Measurements from ENCODE around the gene GCN1.

GCN1 gene

DNA sequence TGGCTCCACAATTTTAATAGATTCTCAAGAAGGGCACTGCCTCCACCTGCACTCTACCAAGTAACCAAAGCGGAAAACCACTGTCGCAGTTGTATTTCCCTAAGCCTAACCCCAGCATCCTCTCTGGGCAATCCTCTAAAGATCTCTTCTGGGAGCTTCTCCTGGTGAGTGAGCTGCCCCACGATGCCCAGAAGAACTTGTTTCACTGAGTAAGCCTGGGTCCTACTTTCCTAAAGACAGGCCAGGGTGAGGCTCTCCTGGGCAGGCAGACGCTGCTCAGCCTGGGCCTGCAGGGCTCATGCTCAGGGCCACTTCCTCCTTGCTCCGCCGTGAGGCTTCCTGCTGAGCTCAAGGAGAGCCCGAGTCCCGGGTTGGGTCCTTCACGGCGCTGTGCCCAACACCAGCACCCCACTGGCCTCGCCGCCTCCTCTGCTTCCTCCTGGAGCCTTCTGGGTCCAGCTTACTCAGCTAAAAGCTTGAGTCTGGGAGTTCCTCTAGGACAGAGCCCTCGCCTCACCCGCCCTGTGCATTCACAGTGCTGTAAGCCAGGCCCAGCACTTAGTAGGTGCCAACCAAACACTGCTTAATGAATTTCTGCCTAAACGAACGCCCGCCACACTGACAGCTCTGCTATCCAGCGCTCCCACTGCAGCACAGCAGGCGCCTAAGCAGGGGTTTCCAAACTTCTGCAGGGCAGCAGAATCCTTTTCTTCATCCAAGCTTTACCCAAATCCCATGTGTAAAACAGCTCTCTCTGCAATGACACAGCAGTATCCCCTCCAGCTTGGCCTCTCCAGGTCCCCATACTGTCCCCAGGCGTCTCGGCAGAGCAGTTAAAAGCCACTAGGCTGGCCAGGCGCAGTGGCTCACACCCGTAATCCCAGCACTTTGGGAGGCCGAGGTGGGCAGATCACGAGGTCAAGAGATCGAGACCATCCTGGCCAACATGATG lies 83.7 kb downstream of the GCN1 start:
- no peak for DNase-seq

DNA sequence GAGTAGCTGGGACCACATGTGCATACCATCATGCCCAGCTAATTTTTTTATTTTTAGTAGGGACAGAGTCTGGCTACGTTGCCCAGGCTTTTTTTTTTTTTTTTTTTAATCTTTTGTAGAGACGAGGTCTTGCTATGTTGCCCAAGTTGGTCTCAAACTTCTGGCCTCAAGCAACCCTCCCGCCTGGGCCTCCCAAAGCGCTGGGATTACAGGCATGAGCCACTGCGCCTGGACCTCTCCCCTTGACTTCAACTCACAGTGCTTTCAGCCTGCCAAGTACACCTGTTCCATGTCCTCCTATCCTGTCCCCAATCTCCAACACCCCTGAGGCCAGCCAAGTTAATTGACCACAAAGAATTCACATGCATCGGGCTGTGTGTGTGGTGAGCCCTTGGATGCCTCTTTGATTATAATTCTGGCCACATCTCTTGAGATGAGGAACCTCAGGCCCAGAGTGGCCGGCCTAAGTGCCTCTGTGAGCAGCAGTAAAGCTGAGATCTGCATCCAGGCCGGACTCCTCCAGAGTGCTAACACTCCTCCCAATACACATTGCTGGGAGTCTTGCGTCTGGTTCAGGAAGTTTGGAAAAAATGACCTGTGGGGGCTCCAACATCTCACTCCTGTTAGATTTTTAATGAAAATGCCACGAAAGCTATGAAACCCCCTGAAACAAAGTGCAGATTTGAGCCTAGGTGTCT lies 84.8 kb downstream of the GCN1 start:
- DNase-seq = no peak

DNA sequence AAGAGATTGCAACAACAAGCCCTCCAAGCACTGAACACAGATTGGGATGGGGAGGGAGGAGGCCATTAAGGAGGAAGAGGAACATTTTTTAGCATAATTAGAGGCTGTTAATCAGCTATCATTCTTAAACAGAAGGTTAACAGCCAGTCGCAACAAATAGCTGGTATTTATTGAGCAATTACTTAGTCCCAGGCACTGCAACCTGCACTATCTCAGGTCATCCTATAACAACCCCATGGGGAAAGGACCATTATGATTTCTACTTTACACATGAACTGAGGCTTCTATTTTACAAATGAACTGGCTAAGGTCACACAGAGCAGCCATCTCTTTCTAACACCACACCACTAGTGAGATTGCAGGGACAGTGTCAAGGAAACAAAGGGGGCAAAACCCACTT lies 88.4 kb downstream of the GCN1 start:
- DNase-seq = no peak

DNA sequence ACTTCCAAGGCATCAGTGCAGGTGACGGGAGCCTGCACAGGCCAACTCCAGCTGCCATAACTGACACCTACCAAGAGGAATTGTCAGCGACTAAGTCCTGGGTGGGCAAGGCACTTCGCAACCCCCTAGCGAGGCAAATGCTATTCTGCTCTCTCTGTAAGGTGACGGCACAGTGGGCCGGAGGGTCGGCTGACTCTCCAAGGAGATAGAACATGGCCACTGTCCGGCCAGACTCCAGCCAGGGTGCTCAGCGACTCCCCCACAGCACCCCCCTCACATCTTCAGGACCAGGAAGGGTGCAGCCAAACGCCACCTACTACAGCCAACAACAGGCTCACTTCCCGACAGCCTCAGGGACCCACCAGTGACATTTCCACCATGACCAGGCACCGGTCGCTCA lies 91.1 kb downstream of the GCN1 start:
- no peak for DNase-seq

DNA sequence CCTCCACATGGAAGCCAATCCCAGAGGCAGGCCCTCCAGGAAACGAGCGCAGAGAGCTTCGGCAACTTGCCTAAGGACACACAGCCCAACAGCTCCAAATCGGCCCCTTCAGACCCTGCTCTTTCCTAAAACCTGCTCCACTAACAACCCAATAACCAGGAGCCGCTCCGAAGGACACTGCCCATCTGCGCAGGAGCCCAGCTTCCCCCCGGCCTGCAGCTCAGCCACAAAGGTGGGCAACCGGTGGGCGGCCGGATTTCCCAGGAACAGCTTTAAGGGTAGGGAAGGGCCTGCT lies 91.5 kb downstream of the GCN1 start:
- no peak for DNase-seq

DNA sequence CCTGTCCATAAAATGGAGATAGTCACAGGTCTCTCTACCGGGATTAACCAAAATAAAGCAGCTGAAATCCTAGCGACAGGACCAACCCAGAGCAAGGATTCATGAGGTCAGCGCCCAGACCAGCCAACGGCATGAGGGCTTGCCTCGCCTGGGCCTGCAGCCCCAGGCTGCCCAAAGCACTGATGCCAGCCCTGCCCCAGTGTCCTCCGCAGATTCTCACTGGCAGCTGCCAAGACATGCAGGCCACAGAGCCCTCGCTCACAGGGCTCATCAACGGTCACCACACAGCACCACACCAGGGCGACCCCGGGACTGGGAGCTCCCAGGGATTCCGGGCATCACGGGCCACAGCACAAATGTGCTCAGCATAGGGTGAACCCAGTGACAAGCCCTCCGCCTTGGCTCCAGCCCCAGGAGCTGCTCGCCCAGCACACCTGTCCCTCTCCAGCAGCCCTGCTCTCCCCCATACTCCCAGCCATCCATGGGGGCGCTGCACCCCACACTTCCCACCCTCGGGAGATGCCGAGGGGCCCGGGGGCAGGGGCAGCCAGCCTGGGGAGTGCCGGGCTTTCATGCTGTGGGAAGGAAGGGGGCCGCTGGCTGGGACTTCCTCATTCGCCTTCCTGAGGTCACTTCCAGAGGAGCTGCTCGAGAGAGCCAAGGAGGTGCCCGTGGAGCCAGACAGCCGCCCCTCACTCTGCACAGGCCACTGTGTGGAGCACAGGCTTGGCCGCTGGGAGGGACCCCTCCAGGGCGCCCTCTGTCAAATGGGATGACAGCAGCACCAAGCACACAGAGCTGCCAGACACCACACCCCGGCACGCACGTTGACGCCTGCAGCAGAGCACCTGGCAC lies 92.1 kb downstream of the GCN1 start:
- no peak for DNase-seq

DNA sequence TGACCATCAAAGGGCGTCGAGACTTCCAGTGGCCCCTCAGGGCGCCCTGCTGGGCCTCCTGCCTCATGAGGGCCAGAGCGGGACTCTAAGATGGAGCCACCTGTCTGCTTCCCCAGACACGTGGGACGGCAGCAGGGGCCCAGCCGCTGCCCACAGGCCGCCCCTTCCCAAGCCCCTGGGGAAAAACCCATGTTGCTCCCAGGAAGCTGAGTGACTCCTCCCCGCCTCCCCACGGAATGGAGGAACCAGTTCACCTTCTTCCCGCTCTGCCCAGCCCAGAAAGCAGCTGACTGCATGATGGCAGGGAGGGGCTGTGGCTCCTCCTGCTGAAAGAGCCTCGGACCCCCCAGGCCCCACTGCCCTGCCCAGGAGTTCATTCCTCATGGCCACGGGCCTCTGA lies 92.9 kb downstream of the GCN1 start:
- no peak for DNase-seq

DNA sequence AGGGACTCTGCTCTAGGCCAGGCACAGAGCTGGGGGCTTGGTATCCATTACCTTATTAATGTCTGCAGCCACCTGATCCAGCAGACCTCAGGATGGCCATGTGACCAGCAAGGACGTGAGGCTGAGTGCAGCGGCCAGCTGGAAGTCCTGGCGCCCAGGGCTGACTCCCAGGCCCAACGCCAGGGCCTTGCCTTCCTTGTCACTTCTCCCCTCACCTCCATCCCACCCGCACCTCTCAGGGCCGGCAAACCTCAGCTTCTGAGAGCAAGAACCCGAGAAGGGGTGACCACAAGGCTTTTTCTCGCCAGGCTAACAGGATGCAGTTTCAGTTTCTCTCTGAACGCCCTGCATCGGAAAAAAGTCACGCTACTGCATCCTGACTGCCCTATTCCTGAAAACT lies 93.3 kb downstream of the GCN1 start:
- DNase-seq = no peak

DNA sequence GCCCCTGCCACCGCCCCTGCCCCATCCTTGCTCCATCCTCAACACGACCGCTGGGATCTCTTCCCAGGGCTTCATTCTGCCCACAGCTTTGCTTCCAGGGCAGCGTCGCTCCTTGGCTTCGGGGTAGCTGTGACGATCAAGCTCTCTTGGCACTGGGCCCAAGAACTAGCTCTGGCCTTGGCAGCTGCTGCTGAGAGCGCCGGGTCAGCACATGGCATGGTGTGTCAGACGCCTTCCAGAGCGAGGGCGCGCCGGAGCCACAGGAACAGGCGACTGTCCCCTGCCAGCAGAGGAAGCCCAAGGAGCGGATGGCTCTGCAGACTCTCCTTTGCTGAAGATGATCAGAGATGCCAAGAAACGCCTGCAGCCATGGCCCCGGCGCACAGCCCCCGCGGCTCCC lies 93.9 kb downstream of the GCN1 start:
- DNase-seq = no peak

DNA sequence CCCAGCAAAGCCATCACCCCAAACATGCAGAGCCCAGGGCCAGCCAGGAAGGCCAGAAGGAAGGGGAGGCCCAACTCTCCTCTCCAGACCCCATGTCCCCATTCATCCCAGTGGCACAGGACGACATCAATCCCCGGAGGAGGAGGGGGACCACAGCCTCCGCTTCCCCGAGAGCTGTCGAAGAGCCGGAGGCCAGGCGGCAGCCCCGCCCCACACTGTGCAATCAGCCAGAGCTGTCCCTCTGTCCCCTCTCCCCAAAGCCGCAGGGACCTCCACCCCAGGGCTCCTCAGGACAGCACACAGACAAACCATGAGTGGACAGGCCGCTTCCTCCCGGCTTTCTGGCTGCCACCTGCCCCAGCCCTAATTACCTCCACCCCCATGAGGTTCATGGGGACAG lies 94.8 kb downstream of the GCN1 start:
- no peak for DNase-seq

DNA sequence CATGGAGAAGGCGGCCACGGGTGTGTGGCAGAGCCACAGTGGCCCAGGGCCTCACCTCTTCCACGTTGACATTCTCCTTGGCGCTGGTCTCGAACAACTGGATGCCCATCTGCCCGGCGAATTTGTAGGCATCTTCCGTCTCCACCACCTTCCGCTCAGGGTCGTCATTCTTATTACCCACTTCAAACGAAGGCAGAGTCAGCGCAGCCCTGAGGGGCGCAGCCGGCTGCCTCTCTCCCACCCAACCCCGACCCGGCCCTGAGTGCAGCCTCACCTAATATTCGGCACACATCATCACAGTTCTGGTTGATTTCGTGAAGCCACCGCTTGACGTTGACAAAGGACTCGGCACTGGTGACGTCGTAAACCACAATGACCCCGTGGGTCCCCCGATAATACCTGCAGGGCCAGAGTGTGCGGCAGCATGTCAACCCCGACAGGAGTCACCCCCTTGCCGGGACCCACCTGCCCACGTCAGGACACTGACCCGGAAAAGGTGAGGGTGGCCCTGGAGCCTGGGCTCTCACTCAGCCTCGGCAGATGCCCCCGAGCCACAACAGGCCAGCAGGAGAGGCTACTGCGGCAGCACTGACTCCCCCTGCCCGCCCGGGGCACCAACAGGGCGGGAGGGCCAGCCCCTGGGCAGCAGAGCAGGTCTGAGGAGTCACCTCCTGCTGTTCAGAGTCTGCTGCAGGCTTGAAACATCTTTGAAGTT lies 95.6 kb downstream of the GCN1 start:
- DNase-seq = no peak

DNA sequence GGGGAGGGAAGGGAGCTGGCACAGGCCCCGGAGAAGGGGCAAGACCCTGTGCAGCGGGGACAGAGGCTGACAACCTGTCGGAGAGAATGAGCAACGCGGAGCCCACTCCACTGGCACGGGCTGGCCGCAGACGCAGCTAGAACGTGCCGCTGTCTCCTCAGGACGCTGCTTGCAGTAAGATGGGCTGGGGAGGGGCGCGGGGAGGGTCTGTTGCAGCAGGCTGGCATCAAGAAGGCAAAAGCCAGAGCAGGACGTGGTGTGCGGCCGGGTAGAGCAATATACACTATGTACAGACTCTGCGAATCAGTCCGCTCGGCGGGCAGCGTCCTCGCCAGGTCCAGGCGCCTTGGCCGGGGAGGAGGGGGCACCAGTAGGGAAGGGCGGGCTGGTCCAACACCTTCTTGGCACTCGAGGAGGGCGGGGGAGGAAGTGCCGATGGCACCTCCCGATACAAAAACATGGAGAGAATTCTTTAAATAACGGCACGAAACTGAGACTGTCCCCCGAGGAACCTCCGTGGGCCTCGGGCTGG lies 97.8 kb downstream of the GCN1 start:
- no peak for DNase-seq

DNA sequence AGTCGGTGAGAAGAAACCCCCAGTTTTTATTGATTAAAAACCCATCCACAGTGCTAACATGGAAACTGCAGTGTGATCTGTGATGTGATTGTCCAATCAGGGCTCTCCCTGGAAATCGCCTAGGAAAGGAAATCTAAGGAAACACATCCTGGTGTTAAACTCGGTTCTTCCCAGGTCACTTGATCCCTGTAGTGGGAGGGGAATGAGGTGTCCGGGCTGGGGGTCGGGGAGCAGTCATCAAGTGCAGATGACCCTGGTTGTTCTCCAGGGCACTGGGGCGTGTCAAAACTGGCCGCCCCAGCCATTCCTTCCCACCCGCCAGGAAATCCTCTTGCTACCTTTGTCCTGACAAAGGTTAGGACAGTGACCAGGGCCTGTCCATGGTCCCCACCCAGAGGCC lies 98.8 kb downstream of the GCN1 start:
- DNase-seq = no peak

DNA sequence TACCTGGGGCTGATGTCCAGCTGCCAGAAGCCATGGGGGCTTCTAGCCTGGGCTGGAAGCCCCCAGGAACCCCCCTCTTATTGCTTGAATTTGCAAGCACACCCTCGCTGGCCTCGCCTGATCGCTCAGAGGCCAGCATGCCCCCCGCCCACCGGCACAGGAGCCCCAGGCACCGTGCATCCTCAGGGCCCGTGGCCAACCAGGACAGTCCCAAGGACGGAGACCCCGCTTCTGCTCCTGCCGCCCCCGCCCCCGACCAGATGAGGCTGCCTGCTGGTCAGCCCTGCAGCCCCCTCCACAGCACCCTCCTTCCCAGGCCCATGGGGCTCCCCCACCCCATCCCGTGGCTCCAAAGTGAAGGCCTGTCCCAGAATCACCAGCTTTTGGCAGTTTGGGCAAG lies 99.2 kb downstream of the GCN1 start:
- no peak for DNase-seq

DNA sequence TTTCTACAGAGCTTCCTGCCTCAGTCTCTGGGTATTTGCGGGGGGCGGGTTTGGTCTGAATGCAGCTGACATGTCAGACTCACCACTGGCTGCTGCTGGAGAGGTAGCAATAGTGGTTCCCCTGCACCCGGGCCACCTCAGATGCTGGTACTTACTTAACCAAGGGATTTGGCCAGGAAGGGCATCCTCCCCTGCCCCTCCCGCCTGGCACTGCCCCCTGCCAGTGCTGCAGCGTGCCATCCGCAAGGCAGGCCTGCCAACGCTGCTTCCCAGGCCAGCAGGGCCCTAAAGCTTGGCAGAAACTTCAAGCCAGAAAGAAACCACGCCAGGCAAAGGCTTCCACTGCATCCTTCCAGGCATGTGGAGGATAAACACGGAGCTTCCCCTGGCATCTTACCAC lies 100.0 kb downstream of the GCN1 start:
- no peak for DNase-seq

DNA sequence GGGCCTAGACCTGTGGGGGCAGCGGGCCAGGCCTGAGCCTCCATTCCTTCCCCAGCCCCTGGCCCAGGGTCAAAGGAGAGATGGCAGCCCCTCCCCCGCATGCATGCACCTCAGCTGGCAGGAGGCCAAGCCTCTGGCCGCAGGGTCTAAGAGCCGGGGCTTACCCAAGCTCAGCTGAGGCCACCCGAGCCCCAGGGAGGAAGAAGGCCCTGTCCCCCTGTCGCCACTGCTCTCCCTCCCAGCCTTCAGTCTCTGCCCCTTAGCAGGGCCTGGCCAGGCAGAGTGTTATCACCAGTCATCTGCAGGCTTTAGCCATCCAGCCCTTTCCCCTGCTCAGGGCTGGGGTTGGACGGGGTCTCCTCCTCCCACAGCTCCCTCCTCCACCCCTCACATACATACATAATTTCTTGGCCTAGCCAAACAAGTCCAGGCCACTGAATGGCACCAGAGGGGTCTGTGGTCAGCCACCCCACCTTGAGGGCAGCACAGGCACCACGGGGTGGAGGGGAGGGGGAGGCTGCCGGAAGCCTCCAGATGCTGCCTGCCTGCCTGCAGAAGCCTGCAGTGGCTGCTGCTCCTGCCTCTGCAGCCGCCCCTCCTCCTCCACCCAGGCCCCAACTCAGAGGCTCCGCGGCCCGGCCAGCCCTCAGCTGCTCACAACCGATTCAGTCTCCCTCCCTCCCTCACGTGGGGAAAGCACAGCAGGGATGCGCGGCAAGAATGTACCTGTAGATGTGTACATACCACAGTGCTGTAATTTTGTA lies 100.7 kb downstream of the GCN1 start:
- peak; percentile 78 for DNase-seq

DNA sequence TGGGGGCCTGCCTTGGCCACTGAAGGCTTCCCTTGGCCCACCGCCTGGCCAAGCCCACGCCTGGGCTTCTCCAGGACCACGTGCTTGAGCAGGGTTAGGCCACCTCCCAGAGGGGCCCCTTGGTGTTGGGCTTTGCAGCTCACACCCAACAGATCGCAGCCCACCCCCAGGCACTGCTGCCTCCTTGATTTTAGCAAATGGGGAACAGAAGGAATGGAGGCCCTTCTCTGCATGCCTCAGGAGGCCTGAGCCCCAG lies 101.3 kb downstream of the GCN1 start:
- DNase-seq = no peak

DNA sequence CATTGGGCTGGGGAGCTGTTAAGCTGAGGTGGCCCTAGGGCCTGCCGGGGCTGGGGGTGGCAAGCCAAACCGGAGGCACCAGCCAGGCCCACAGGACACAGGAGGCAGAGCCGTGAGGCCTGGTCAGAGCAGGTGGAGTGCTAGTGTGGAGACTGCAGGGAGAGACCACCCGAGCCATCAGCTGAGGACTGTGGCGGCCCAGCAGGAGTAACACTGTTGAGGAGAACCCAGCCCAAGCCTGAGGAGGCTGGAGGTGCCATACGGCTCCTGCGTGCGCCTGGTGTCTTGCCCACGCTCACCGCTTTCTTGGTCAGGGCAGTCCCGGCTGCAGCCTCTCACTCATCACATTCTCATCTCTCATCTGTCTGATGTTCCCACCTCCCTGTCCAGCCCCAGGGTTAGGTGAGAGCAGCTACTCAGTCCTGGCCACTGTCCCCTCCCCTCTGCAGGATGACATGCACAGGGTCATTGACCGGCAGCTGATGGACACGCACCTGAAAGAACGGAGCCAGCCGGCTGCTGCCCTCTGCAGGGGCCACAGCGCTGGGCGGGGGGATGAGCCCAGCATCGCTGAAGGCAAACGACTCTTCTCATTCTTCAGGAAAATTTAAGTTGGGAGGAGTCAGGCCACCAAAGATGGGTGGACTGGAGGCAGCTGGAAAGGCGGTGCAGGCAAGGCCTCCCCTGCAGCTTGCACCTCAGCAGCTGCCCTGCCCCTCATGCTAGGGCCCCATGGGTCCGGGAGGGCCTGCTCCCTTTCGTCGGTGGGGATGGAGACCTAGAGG lies 101.8 kb downstream of the GCN1 start:
- no peak for DNase-seq

DNA sequence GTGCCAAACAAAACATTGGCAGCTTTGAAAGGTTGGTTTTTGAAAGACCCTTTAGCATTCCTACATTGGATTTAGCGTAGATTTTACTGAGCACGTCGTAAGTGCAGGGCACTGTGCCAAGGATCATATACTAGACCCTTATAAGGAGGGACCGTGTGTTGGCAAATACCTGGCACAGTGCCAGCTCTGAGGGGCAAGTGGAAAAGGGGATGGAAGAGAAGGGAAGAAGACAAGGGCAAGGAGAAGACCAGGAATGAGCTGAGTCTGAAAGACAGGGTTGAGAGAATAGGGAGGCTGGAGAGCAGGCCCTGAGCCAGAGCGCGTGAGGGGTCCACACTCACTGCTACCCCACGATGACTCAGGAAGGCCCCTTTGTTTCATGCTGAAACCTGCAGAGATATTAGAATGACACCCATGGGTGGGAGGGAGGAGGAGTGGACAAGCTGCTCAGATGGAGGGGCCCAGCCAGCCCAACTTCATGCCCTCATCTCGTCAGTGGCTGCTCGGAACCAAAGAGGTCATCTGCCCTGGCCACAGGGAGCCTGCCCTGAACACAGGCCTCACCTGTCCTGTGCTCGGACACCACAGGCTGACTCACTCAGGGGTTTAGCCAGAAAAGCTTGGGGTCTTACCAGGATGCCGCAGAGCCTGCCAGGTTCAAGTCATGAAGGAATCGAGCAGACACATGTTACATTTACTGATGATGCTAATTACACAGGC lies 103.0 kb downstream of the GCN1 start:
- no peak for DNase-seq

DNA sequence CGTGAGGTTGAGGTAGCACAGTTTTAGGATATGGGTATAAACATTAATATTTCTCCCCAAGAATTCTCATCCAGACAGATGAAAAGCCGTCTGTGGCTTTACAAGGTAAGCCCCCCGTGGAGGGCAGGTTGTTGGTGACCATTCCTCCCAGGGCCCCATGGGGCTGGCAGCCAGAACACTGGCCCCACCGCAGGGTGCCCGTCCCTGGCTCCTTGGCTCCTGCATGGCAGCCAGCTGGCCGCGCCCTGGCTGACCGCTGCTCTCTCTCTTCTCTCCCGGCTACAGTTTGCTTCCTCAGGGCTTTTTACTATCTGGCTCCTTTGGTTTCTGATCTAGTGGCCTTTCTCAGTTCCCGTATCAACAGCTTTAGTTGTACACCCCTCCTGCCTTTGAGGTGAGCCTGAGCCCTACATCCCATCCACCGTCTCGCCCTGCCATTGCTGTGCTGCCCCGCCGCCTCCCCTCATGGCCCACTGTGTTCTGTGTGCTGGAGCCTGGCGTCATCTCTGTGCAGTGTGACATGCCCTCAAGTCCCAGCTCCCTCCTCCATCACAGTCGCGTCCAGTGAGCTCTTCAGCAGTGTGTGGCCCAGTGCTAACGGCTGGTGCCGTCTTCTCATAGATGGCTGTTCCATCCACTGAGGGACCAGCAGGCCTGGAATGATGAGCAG lies 103.8 kb downstream of the GCN1 start:
- no peak for DNase-seq
